PC-3 (cell line): Measurements from ENCODE around the gene PLA2G15. TPM values are rescaled to one million over a fixed set of nuclear protein-coding genes. Genes with fewer than 3 reads are reported as not detected.

ENCODE experiments used
- ATAC-seq: fragments of 200-7000 bp; cut with Tn5 transposase; 2 replicates; pipeline ENCODE4 v1.9.1; 2020; ENCODE audit warnings: mild to moderate bottlenecking, moderate library complexity
- BruUV-seq: library from RNA; stranded (reverse); fragments of 400-500 nt; replicated peaks from 2 replicates; lab custom pipeline; 2021; lab: Mats Ljungman, UMichigan
- CTCF ChIA-PET: fragments of 300-600 bp; sonication (Branson Sonifier 250); formaldehyde crosslinking; loops from one replicate; lab custom pipeline; 2022; ENCODE audit warnings: antibody characterized with exemption; lab: Charles Lee
- POLR2A ChIA-PET: fragments of 300-600 bp; sonication (Branson Sonifier 250); formaldehyde crosslinking; loops from one replicate; lab custom pipeline; 2022; ENCODE audit warnings: antibody characterized with exemption; ENCODE audit not compliant: unreplicated experiment; lab: Charles Lee
- DNase-seq: peaks from one replicate; pipeline ENCODE4 v3.0.0-alpha.2; 2015
- H2AFZ ChIP-seq: fragments of 300-600 bp; sonication (generic); 2 replicates; pipeline ENCODE4 v1.6.0; 2016; ENCODE audit warnings: antibody characterized with exemption, low read length
- H3F3A ChIP-seq: fragments of 300-600 bp; sonication (generic); one replicate; pipeline ENCODE4 v1.6.0; 2017; ENCODE audit warnings: antibody characterized with exemption, low read length, control low read depth, mild to moderate bottlenecking; ENCODE audit not compliant: unreplicated experiment
- H3K27ac ChIP-seq: fragments of 300-600 bp; sonication (generic); 2 replicates; pipeline ENCODE4 v1.5.1; 2016; ENCODE audit warnings: mild to moderate bottlenecking, low read length
- H3K27me3 ChIP-seq: fragments of 300-600 bp; sonication (generic); 2 replicates; pipeline ENCODE4 v1.6.1; 2016; ENCODE audit warnings: low read length, mixed read lengths
- H3K36me3 ChIP-seq: fragments of 300-600 bp; sonication (generic); 2 replicates; pipeline ENCODE4 v1.6.1; 2016; ENCODE audit warnings: low read depth, mixed run types, low read length, mixed read lengths
- H3K4me1 ChIP-seq: fragments of 300-600 bp; sonication (generic); 2 replicates; pipeline ENCODE4 v1.5.1; 2016; ENCODE audit warnings: low read length; ENCODE audit not compliant: insufficient read depth
- H3K4me2 ChIP-seq: fragments of 300-600 bp; sonication (generic); 2 replicates; pipeline ENCODE4 v1.6.0; 2016; ENCODE audit warnings: low read length
- H3K4me3 ChIP-seq: fragments of 300-600 bp; sonication (generic); 2 replicates; pipeline ENCODE4 v1.5.1; 2016; ENCODE audit warnings: mild to moderate bottlenecking, low read length, mixed read lengths
- H3K79me2 ChIP-seq: fragments of 300-600 bp; sonication (generic); 2 replicates; pipeline ENCODE4 v1.6.1; 2017; ENCODE audit warnings: low read length, mixed read lengths
- H3K9ac ChIP-seq: fragments of 300-600 bp; sonication (generic); 2 replicates; pipeline ENCODE4 v1.6.0; 2016; ENCODE audit warnings: mild to moderate bottlenecking, low read length
- H3K9me2 ChIP-seq: fragments of 300-600 bp; sonication (generic); replicated peaks from 2 replicates; pipeline ENCODE4 v1.6.1; 2016; ENCODE audit warnings: mixed run types, low read length, mixed read lengths
- H3K9me3 ChIP-seq: fragments of 300-600 bp; sonication (generic); 2 replicates; pipeline ENCODE4 v1.6.1; 2016; ENCODE audit warnings: low read length, mixed read lengths
- H4K20me1 ChIP-seq: fragments of 300-600 bp; sonication (generic); 2 replicates; pipeline ENCODE4 v1.6.1; 2016; ENCODE audit warnings: low read length, mixed read lengths
- EZH2 ChIP-seq: fragments of 300-600 bp; sonication (generic); IDR thresholded peaks from one replicate; pipeline ENCODE4 v1.6.1; 2017; ENCODE audit warnings: antibody characterized with exemption, mild to moderate bottlenecking, low read length; ENCODE audit not compliant: unreplicated experiment
- EZH2phosphoT487 ChIP-seq: fragments of 300-600 bp; sonication (generic); IDR thresholded peaks from 2 replicates; pipeline ENCODE4 v1.6.1; 2018; ENCODE audit warnings: mild to moderate bottlenecking, antibody characterized with exemption, low read length, borderline replicate concordance
- intact Hi-C: fragments of 100-400 bp; cut with micrococcal nuclease; formaldehyde crosslinking; loops from 2 replicates; pipeline ENCODE4 v1.9.0; 2023
- total RNA-seq: library from RNA; depleted of rRNA; stranded (reverse); fragments of >200 nt; gene quantifications from 2 replicates; pipeline ENCODE4 v1.2.3, GENCODE V29; 2014
- TF ChIP-seq, protein P1 (sequence below): fragments of 300-600 bp; sonication (generic); conservative IDR thresholded peaks from 2 replicates; pipeline ENCODE4 v1.5.1; 2017; ENCODE audit warnings: antibody characterized with exemption, low read depth, mild to moderate bottlenecking, low read length

The PLA2G15 gene
- total RNA-seq, 1 experiment from 2014 or later: 16.4 TPM

DNA sequence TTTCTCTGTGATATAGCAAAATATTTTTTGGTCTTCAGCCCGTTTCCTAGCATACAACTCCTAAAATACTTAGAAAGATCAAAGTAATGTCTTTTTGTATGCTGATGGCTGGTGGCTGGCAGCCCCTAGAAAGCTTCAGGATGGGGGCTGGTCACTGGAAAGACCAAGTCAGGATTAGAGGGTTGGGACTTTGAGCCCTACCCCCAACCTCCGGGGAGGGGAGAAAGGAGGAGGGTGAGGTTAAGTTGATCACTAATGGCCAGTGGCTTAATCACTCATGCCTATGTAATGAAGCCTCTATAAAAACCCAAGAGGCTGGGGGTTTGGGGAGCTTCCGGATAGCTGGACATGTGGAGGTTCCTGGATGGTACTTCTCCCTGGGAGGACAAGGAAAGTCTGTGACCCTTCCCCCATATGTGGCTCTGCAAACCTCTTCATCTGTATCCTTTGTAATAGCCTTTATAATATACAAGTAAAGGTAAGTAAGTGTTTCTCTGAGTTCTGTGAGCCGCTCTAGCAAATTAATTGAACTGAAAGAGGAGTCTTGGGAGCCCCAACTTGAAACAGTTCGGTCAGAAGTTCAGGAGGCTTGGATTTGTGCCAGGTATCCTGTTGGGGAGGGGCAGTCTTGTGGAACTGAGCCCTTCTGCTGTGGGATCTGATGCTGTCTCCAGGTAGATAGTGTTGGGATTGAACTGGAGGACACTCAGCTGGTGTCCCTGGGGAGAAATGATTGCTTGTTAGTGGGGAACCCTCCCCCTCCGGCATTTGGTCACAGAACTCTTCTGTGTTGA is 22.6 kb downstream of the PLA2G15 start:
- ATAC-seq (no peak), DNase-seq (no peak)
- TF ChIP-seq EZH2: no peak
- no peak for TF ChIP-seq EZH2phosphoT487
- TF ChIP-seq, protein P1, sequence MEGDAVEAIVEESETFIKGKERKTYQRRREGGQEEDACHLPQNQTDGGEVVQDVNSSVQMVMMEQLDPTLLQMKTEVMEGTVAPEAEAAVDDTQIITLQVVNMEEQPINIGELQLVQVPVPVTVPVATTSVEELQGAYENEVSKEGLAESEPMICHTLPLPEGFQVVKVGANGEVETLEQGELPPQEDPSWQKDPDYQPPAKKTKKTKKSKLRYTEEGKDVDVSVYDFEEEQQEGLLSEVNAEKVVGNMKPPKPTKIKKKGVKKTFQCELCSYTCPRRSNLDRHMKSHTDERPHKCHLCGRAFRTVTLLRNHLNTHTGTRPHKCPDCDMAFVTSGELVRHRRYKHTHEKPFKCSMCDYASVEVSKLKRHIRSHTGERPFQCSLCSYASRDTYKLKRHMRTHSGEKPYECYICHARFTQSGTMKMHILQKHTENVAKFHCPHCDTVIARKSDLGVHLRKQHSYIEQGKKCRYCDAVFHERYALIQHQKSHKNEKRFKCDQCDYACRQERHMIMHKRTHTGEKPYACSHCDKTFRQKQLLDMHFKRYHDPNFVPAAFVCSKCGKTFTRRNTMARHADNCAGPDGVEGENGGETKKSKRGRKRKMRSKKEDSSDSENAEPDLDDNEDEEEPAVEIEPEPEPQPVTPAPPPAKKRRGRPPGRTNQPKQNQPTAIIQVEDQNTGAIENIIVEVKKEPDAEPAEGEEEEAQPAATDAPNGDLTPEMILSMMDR: no peak
- Histone ChIP-seq H3K79me2 (peaks cover 83% of the 10 kb centered on the region), H3K9me3 (no peaks in the 10 kb centered on the region), H3K36me3 (no peaks in the 10 kb centered on the region), H3K4me3 (no peak overlapping the region), H3K4me1 (peaks cover 14% of the 10 kb centered on the region; the same call in 1 of the 2 replicates), H3K4me2 (no peak overlapping the region), H3K9ac (no peak overlapping the region), H3K27ac (no peak overlapping the region), H2AFZ (no peak overlapping the region), H3K27me3 (no peaks in the 10 kb centered on the region), H3F3A (no peaks in the 10 kb centered on the region), H3K9me2 (no peaks in the 10 kb centered on the region), H4K20me1 (no peaks in the 10 kb centered on the region)
- BruUV-seq: no TSS peak
- ChIA-PET CTCF (no interaction called here), POLR2A (no interaction called here)
- intact Hi-C loops: no loop called here

- Histone ChIP-seq H4K20me1 (no peaks in the 10 kb centered on the region), H3K9me2 (no peaks in the 10 kb centered on the region), H3K36me3 (no peaks in the 10 kb centered on the region; the same call in 1 of the 2 replicates), H3K27me3 (no peaks in the 10 kb centered on the region), H3K4me3 (no peak overlapping the region), H3K4me2 (no peak overlapping the region), H3K79me2 (peaks cover 91% of the 10 kb centered on the region), H3K9ac (no peak overlapping the region), H2AFZ (no peak overlapping the region), H3K9me3 (no peaks in the 10 kb centered on the region), H3F3A (no peaks in the 10 kb centered on the region), H3K27ac (no peak overlapping the region), H3K4me1 (peaks cover 7% of the 10 kb centered on the region; the same call in 1 of the 2 replicates)
- no TSS peak for BruUV-seq
- no peak for ATAC-seq
- TF ChIP-seq EZH2: no peak
- TF ChIP-seq, protein P1: no peak
- TF ChIP-seq EZH2phosphoT487: no peak
- POLR2A ChIA-PET: no interaction called here
- CTCF ChIA-PET: no interaction called here
- no peak for DNase-seq
- intact Hi-C loops: no loop called here
Observed at GRCh38 chr16:68269793-68270192, 24.6 kb downstream of the PLA2G15 start.

DNA sequence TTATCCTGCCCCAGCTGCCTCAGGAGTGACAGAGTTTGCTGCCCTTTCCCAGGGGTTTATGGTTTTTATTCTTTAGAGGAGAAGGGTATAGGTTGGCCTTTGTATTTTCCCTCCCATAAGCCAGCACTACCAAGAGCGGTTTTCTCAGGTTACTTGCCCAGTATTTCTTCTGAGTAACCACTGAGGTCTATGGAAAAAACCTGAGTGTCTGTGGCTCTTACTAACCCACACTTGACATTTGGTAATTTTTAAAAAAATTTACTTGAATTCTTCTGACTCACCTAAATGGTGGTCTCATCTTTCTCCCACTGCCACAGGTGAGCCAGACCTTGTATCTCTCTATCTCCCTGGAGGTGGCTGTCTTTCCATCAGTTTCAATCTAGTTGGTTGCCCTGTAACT is 25.2 kb downstream of the PLA2G15 start:
- ChIA-PET CTCF (no interaction called here), POLR2A (no interaction called here)
- Histone ChIP-seq H3K27ac (no peak overlapping the region), H4K20me1 (no peaks in the 10 kb centered on the region), H3F3A (no peaks in the 10 kb centered on the region), H3K9me3 (no peaks in the 10 kb centered on the region), H3K4me1 (peaks cover 7% of the 10 kb centered on the region; the same call in 1 of the 2 replicates), H3K79me2 (peaks cover 85% of the 10 kb centered on the region), H2AFZ (no peak overlapping the region), H3K4me3 (no peak overlapping the region), H3K36me3 (no peaks in the 10 kb centered on the region; the same call in 1 of the 2 replicates), H3K9me2 (no peaks in the 10 kb centered on the region), H3K4me2 (no peak overlapping the region), H3K27me3 (no peaks in the 10 kb centered on the region), H3K9ac (no peak overlapping the region)
- BruUV-seq: no TSS peak
- intact Hi-C loops: no loop called here
- TF ChIP-seq, protein P1: no peak
- no peak for TF ChIP-seq EZH2phosphoT487
- no peak for TF ChIP-seq EZH2
- ATAC-seq (no peak), DNase-seq (no peak)
